Measurements from ENCODE around the gene TSTD2.

GRCh38 chr9:97629156-97629555 lies 4.0 kb downstream of the TSTD2 start:
- TF ChIP-seq CTCF (IDR thresholded peaks at IDR 0.05) = no peak
- TF ChIP-seq FOSL2 (IDR thresholded peaks at IDR 0.05; ENCODE audit: borderline replicate concordance, low read depth) = no peak
- no peak for TF ChIP-seq MAX (IDR thresholded peaks at IDR 0.05; ENCODE audit: low read depth)
- TF ChIP-seq USF1 (IDR thresholded peaks at IDR 0.05; ENCODE audit: borderline replicate concordance, low read depth) = no peak
- TF ChIP-seq TCF12 (IDR thresholded peaks at IDR 0.05) = no peak
- TF ChIP-seq FOXM1 (IDR thresholded peaks at IDR 0.05; ENCODE audit: low read depth) = no peak
- TF ChIP-seq ELF1 (IDR thresholded peaks at IDR 0.05) = no peak
- TF ChIP-seq POLR2AphosphoS5 (IDR thresholded peaks at IDR 0.05; ENCODE audit: low read depth, low read length) = no peak
- TF ChIP-seq GABPA (IDR thresholded peaks at IDR 0.05; ENCODE audit: low read depth) = no peak
- no peak for TF ChIP-seq EP300 (IDR thresholded peaks at IDR 0.05; ENCODE audit: borderline replicate concordance in 1 of 2, low read depth in 1 of 2, low read length in 1 of 2)

Data from SK-N-SH (cell line).